Measurements from ENCODE around the gene RAP1GAP.

The RAP1GAP gene

DNA sequence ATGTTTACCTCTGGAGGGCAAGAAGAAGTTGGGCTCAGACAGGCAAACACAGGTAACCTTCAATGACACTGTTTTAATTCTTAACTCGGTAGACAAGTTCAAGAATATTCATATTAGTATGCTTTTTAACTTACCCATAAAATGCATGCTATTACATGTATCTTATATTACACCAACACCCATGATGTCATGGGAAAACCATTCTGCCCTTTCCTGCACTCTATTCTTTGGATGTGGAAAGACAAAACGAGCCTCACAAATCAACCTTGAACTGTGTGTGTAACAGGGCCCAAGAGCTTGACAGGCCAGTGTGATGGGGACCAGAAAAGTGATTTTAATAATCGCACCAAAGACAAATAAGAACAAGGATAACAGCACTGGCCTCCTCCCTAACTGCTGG is 22.6 kb upstream of the RAP1GAP start:
- H3K4me3 ChIP-seq (ENCODE audit: control insufficient read depth, low read depth, low read length), result no peak overlapping the region
- DNase-seq (ENCODE audit: low read depth), result no peak
- TF ChIP-seq, protein P1, sequence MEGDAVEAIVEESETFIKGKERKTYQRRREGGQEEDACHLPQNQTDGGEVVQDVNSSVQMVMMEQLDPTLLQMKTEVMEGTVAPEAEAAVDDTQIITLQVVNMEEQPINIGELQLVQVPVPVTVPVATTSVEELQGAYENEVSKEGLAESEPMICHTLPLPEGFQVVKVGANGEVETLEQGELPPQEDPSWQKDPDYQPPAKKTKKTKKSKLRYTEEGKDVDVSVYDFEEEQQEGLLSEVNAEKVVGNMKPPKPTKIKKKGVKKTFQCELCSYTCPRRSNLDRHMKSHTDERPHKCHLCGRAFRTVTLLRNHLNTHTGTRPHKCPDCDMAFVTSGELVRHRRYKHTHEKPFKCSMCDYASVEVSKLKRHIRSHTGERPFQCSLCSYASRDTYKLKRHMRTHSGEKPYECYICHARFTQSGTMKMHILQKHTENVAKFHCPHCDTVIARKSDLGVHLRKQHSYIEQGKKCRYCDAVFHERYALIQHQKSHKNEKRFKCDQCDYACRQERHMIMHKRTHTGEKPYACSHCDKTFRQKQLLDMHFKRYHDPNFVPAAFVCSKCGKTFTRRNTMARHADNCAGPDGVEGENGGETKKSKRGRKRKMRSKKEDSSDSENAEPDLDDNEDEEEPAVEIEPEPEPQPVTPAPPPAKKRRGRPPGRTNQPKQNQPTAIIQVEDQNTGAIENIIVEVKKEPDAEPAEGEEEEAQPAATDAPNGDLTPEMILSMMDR (conservative IDR thresholded peaks at IDR 0.05; ENCODE audit: control insufficient read depth, insufficient read depth, low read depth, low read length), result no peak

DNA sequence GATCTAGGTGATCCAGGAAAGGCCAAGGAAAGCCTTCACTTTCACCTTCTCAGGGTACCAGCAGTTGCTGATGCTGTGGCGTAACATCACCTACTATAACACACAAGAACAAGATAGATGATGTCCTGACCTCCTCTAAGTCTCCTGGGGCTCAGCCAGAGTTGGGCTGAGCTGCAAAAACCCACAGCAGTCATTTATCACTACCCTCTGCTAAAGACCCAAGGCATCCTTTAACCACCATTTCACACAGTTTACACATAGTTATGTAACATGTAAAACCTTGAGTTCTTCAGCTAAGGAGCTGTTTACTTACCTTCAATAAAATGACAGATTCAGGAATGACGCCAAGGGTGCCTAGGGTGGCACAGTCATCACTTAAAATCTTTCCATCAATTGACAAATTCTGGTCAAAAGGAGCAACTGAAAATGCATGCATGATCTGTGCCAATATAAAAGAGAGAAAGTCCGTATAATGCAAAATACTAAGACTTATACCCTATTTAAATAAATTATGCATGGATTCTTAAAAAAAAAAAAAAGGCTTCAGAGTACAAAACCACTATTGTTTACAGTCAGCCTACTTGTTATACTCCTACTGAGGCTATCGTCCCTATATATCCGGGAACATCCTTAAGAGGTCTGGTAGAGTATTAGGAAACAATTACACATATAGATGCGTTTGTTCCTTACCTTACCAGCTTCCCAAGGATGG is 20.7 kb upstream of the RAP1GAP start:
- no peak for DNase-seq (ENCODE audit: low read depth)
- TF ChIP-seq, protein P1 (conservative IDR thresholded peaks at IDR 0.05; ENCODE audit: control insufficient read depth, insufficient read depth, low read depth, low read length), result no peak
- H3K4me3 ChIP-seq (ENCODE audit: control insufficient read depth, low read depth, low read length), result no peak overlapping the region

DNA sequence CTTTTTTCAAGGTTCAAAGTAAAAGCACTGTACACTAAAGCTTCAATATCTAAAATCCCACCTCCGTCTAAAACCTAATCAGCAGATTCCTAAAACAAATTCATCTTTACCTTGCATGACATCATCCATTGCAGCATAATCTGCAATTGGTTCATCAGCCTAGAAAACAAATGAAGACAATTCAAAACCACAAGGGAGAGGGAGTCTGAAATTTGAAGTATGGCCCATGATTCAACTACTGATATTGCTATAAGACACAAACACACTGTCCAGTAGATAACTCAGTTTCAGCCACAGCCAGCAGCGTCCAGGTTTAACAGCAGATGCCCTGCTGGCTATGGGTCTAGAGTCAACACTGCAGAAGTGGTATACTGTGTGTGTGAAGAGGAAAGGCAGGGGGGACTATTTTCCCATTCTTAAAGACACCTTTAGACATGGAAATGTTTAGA is 17.9 kb upstream of the RAP1GAP start:
- H3K4me3 ChIP-seq (ENCODE audit: control insufficient read depth, low read depth, low read length), result no peak overlapping the region
- no peak for DNase-seq (ENCODE audit: low read depth)
- TF ChIP-seq, protein P1 (conservative IDR thresholded peaks at IDR 0.05; ENCODE audit: control insufficient read depth, insufficient read depth, low read depth, low read length), result no peak

DNA sequence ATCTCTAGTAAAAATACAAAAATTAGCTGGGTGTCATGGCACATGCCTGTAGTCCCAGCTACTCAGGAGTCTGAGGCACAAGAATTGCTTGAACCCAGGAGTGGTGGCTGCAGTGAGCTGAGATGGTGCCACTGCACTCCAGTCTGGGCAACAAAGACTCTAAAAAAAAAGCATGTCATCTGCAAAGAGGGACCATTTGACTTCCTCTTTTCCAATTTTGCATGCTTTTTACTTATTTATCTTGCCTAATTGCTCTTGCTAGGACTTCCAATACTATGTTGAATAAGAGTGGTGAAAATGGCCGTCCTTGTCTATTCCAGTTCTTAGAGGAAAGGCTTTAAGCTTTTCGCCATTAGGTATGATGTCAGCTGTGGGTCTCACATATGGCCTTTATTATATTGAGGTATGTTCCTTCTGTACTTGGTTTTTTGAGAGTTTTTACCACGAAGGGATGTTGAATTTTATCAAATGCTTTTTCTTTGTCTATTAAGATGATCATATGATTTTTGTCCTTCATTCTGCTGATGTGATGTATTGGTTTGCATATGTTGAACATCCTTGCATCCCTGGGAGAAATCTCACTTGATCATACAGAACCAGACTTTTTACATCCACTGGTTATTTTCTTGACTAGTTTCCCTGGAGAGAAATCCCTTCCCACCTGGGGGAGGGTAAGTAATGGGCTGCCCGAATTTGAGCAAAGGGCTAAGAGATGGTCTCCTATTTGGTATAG is 17.0 kb upstream of the RAP1GAP start:
- TF ChIP-seq, protein P1 (conservative IDR thresholded peaks at IDR 0.05; ENCODE audit: control insufficient read depth, insufficient read depth, low read depth, low read length), result no peak
- no peak for DNase-seq (ENCODE audit: low read depth)
- H3K4me3 ChIP-seq (ENCODE audit: control insufficient read depth, low read depth, low read length), result no peak overlapping the region

DNA sequence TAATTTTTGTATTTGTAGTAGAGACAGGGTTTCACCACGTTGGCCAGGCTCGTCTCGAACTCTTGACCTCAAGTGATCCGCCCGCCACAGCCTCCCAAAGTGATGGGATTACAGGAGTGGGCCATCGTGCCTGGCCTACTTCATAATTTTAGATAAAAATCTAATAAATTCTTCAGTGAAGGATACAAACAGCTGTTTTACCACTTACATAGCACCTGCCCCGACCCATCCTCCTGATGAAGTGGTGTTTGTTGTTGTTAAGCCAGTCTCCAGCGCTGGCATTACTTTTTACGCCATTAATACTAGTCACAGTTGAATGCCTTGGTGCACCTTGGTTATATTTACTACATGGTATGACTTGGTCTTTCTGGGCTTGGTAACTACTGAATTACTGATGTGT is 12.3 kb upstream of the RAP1GAP start:
- no peak for DNase-seq (ENCODE audit: low read depth)
- TF ChIP-seq, protein P1 (conservative IDR thresholded peaks at IDR 0.05; ENCODE audit: control insufficient read depth, insufficient read depth, low read depth, low read length), result no peak
- no peak overlapping the region for H3K4me3 ChIP-seq (ENCODE audit: control insufficient read depth, low read depth, low read length)

DNA sequence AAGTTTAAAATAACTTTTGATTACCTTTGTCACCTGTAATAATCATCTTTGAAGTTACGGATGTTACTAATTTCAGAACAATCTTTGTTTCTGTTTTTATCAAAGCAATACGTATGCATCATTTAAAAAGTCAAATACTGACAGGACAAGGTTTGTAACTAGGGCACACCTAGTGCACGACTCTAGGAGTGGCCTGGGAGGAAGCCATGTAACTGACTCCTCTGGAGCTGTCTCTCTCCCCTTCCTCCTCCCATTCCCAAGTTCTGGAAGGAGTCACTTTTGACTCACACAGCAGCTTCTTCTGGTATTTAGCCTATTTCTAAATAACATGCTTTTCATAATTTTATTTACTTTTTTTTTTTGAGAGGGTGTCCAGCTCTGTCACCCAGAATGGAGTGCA is 11.8 kb upstream of the RAP1GAP start:
- no peak overlapping the region for H3K4me3 ChIP-seq (ENCODE audit: control insufficient read depth, low read depth, low read length)
- DNase-seq (ENCODE audit: low read depth), result peak; percentile 38
- TF ChIP-seq, protein P1 (conservative IDR thresholded peaks at IDR 0.05; ENCODE audit: control insufficient read depth, insufficient read depth, low read depth, low read length), result no peak
